Measurements from ENCODE around the gene C4orf46. TPM values are rescaled to one million over a fixed set of nuclear protein-coding genes. Genes with fewer than 3 reads are reported as not detected.

Gene C4orf46
- total RNA-seq, 2 experiments from 2014 or later = 23.9 to 30.4 TPM

DNA sequence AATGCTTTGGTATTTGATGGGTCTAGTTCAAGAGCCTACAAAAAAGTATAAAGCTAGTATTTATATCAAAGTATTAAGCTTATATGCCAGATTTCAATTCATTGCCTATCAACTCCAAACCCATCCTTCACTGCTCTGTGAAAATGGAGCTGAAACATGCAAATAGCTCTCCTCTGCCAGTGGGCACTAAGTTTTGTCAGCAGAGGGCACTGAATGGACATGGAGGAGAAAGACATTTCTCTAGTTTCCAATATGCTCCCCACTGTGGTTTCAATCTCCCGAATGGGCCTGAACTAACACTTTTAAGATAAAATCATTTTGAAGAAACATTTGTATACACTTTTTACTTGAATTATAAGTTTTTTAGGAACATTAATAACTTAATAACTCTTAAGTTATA, 39.1 kb upstream of the C4orf46 start:
- no peak overlapping the region for H3K4me2 ChIP-seq (ENCODE audit: low read length)
- no peaks in the 10 kb centered on the region for H3K9me2 ChIP-seq (ENCODE audit: insufficient read depth, low read length)
- no TSS peak for BruUV-seq (replicated peaks)
- H3K36me3 ChIP-seq (ENCODE audit: insufficient read depth, low read length) = peaks cover 94% of the 10 kb centered on the region
- H3K9me3 ChIP-seq (ENCODE audit: low read length) = no peaks in the 10 kb centered on the region
- no peak for DNase-seq (ENCODE audit: low spot score)
- H4K20me1 ChIP-seq (ENCODE audit: insufficient read depth, low read length) = no peaks in the 10 kb centered on the region
- ChIA-PET POLR2A (interaction anchor here (1.2 to 1.9 kb wide), 6 partner anchors 10 to 29 kb away, joined by 3 to 6 read pairs (median 4); no protein-coding TSS in a partner anchor), CTCF (ENCODE audit: unreplicated experiment) (interaction anchor here (0.6 kb wide), 1 partner anchor 375 kb away, joined by 3 read pairs; no protein-coding TSS in a partner anchor)
- no peak overlapping the region for H2AFZ ChIP-seq (ENCODE audit: low read length)
- TF ChIP-seq EZH2phosphoT487 (IDR thresholded peaks at IDR 0.05; ENCODE audit: borderline replicate concordance, low read depth, low read length) = no peak
- TF ChIP-seq, protein P1, sequence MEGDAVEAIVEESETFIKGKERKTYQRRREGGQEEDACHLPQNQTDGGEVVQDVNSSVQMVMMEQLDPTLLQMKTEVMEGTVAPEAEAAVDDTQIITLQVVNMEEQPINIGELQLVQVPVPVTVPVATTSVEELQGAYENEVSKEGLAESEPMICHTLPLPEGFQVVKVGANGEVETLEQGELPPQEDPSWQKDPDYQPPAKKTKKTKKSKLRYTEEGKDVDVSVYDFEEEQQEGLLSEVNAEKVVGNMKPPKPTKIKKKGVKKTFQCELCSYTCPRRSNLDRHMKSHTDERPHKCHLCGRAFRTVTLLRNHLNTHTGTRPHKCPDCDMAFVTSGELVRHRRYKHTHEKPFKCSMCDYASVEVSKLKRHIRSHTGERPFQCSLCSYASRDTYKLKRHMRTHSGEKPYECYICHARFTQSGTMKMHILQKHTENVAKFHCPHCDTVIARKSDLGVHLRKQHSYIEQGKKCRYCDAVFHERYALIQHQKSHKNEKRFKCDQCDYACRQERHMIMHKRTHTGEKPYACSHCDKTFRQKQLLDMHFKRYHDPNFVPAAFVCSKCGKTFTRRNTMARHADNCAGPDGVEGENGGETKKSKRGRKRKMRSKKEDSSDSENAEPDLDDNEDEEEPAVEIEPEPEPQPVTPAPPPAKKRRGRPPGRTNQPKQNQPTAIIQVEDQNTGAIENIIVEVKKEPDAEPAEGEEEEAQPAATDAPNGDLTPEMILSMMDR (conservative IDR thresholded peaks at IDR 0.05; ENCODE audit: low read length) = no peak
- no peaks in the 10 kb centered on the region for H3K79me2 ChIP-seq (ENCODE audit: insufficient read depth, low read depth, low read length)
- intact Hi-C loops (cut with micrococcal nuclease; ENCODE audit: unreplicated experiment) = no loop called here
- H3K27ac ChIP-seq (ENCODE audit: low read depth, low read length, poor library complexity, severe bottlenecking) = no peak overlapping the region
- H3K4me3 ChIP-seq (ENCODE audit: low read depth, low read length, poor library complexity, severe bottlenecking) = no peak overlapping the region
- H3K4me1 ChIP-seq (ENCODE audit: insufficient read depth, low read length, poor library complexity, severe bottlenecking) = no peaks in the 10 kb centered on the region

DNA sequence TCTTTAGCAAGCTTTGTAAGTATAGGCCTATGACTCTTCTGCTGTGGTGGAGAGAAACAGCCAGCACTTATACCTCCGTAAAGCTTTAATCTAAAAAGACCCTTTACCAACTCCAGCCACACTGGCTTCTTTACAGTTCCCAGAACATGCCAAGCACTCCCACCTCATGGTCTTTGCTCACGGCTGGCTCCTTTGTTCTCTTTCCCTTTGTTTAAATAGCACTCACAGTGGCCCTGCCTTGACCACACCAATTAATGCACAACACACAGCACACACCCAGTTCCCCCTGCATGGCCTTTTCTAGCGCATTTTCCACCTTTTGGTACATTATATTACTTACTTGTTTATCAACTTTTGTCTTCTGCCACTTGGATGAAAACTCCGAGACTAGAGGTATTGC, 32.6 kb upstream of the C4orf46 start:
- ChIA-PET CTCF (ENCODE audit: unreplicated experiment) (no interaction called here), POLR2A (interaction anchor here (0.5 to 0.6 kb wide), 3 partner anchors 229 to 1374 kb away, joined by 3 to 5 read pairs (median 3); no protein-coding TSS in a partner anchor)
- no peaks in the 10 kb centered on the region for H3K9me3 ChIP-seq (ENCODE audit: low read length)
- H3K9me2 ChIP-seq (ENCODE audit: insufficient read depth, low read length) = no peaks in the 10 kb centered on the region
- H2AFZ ChIP-seq (ENCODE audit: low read length) = no peak overlapping the region
- H3K4me3 ChIP-seq (ENCODE audit: low read depth, low read length, poor library complexity, severe bottlenecking) = no peak overlapping the region
- no peak overlapping the region for H3K27ac ChIP-seq (ENCODE audit: low read depth, low read length, poor library complexity, severe bottlenecking)
- TF ChIP-seq, protein P1 (conservative IDR thresholded peaks at IDR 0.05; ENCODE audit: low read length) = no peak
- no peak for TF ChIP-seq EZH2phosphoT487 (IDR thresholded peaks at IDR 0.05; ENCODE audit: borderline replicate concordance, low read depth, low read length)
- no peaks in the 10 kb centered on the region for H3K4me1 ChIP-seq (ENCODE audit: insufficient read depth, low read length, poor library complexity, severe bottlenecking)
- no peak overlapping the region for H3K4me2 ChIP-seq (ENCODE audit: low read length)
- intact Hi-C loops (cut with micrococcal nuclease; ENCODE audit: unreplicated experiment) = no loop called here
- H3K36me3 ChIP-seq (ENCODE audit: insufficient read depth, low read length) = peaks cover 35% of the 10 kb centered on the region
- BruUV-seq (replicated peaks) = no TSS peak
- no peak for DNase-seq (ENCODE audit: low spot score)
- no peaks in the 10 kb centered on the region for H4K20me1 ChIP-seq (ENCODE audit: insufficient read depth, low read length)
- H3K79me2 ChIP-seq (ENCODE audit: insufficient read depth, low read depth, low read length) = no peaks in the 10 kb centered on the region

DNA sequence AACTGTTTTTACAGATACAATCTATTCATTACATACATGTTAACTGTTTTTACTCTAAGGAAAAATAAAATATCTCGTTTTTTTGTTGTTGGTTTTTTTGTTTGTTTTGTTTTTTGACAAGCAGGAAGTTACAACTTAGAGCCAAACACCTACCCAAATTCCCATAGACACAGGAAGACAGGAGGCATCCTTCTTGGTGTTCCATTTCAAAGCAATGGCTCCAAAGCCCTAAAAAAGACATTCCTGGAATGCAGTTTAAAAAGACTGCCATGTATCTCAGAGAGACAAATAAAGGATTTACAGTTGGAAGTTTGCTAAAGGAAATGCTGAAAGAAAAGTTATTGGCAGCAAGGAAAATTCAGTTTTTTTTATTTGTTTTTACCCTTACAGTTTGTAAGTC, 17.1 kb upstream of the C4orf46 start:
- no TSS peak for BruUV-seq (replicated peaks)
- CTCF ChIA-PET (ENCODE audit: unreplicated experiment) = no interaction called here

More for the DNA sequence above, 17.1 kb upstream of the C4orf46 start:
- no peak for DNase-seq (ENCODE audit: low spot score)
- Histone ChIP-seq H3K27ac (ENCODE audit: low read depth, low read length, poor library complexity, severe bottlenecking) (no peak overlapping the region), H3K36me3 (ENCODE audit: insufficient read depth, low read length) (no peaks in the 10 kb centered on the region), H2AFZ (ENCODE audit: low read length) (no peak overlapping the region), H4K20me1 (ENCODE audit: insufficient read depth, low read length) (no peaks in the 10 kb centered on the region), H3K4me1 (ENCODE audit: insufficient read depth, low read length, poor library complexity, severe bottlenecking) (no peaks in the 10 kb centered on the region), H3K9me2 (ENCODE audit: insufficient read depth, low read length) (no peaks in the 10 kb centered on the region), H3K4me3 (ENCODE audit: low read depth, low read length, poor library complexity, severe bottlenecking) (no peak overlapping the region), H3K79me2 (ENCODE audit: insufficient read depth, low read depth, low read length) (no peaks in the 10 kb centered on the region), H3K9me3 (ENCODE audit: low read length) (no peaks in the 10 kb centered on the region), H3K4me2 (ENCODE audit: low read length) (no peak overlapping the region)
- intact Hi-C loops (cut with micrococcal nuclease; ENCODE audit: unreplicated experiment) = no loop called here
- TF ChIP-seq, protein P1 (conservative IDR thresholded peaks at IDR 0.05; ENCODE audit: low read length) = no peak
- no peak for TF ChIP-seq EZH2phosphoT487 (IDR thresholded peaks at IDR 0.05; ENCODE audit: borderline replicate concordance, low read depth, low read length)
- POLR2A ChIA-PET = no interaction called here

Data from OCI-LY7 (cell line).